Measurements from ENCODE around the gene VRK3. TPM values are rescaled to one million over a fixed set of nuclear protein-coding genes. Genes with fewer than 3 reads are reported as not detected.

VRK3 gene
- total RNA-seq (2012; rRNA removed) = 20.6 and 28.7 TPM in 2 replicates
- 27.9 and 35.8 TPM in 2 replicates for polyA plus RNA-seq (2012; rRNA removed)
- polyA plus RNA-seq (2012; cell fraction: cytosol; rRNA removed) = 25.1 and 26.2 TPM in 2 replicates
- 35.4 and 41.3 TPM in 2 replicates for polyA plus RNA-seq (2012; cell fraction: nucleus; rRNA removed; ENCODE audit: low replicate concordance)
- Bru-seq, nascent RNA = percentile 71 among the genes with signal in this experiment
- BruChase-seq, experiment 1, labeled RNA remaining after a 6-hour chase = percentile 74 among the genes with signal in this experiment
- BruChase-seq, experiment 2, labeled RNA remaining after a 2-hour chase = percentile 65 among the genes with signal in this experiment
- long read RNA-seq, transcript VRK3-201 (15 exons, 1,938 nt) = minor isoform, 5 of 35 reads
- long read RNA-seq, transcript VRK3-217 (15 exons, 2,126 nt) = major isoform, 12 of 35 reads
- long read RNA-seq, partial matches to known transcripts = 6 of 35 reads
- long read RNA-seq, other reads (novel, unspliced or antisense) = 11 of 35 reads

- POLR2A ChIA-PET (ENCODE audit: unreplicated experiment) = no interaction called here
- Histone ChIP-seq H3K14ac (replicated peaks; ENCODE audit: low read depth, low read length) (peak within 1 kb of the TSS; percentile 95), H3K4me3 (ENCODE audit: insufficient read depth, low read depth, low read length) (peak within 1 kb of the TSS; percentile 87), H3K23ac (ENCODE audit: low read depth, low read length) (peak within 1 kb of the TSS; percentile 65), H2AK5ac (ENCODE audit: low read depth, low read length) (peak within 1 kb of the TSS; percentile 68), H3K4me1 (ENCODE audit: control insufficient read depth, insufficient read depth, low read length) (no peaks in the 10 kb centered on the region), H3K56ac (ENCODE audit: extremely low read depth, insufficient read depth, low read length) (peak within 1 kb of the TSS; percentile 65), H2AK9ac (replicated peaks; ENCODE audit: low read depth, low read length, poor library complexity) (peak within 1 kb of the TSS; percentile 95), H3K36me3 (ENCODE audit: control insufficient read depth, insufficient read depth, low read length) (peaks cover 3% of the 10 kb centered on the region), H4K91ac (ENCODE audit: insufficient read depth, low read depth, low read length) (peak within 1 kb of the TSS; percentile 86), H3K18ac (ENCODE audit: low read depth, low read length) (peak within 1 kb of the TSS; percentile 11), H3K27me3 (ENCODE audit: control insufficient read depth, insufficient read depth, low read length) (no peaks in the 10 kb centered on the region), H2BK5ac (ENCODE audit: low read depth, low read length, poor library complexity, severe bottlenecking) (peak within 1 kb of the TSS; percentile 83), H3K4me2 (ENCODE audit: low read depth, low read length) (peak within 1 kb of the TSS; percentile 88), H2AFZ (replicated peaks; ENCODE audit: low read length, poor library complexity) (peak within 1 kb of the TSS; percentile 96), H3K4ac (ENCODE audit: low read depth, low read length) (peak within 1 kb of the TSS; percentile 86), H3K9me1 (ENCODE audit: insufficient read depth, low read length) (no peaks in the 10 kb centered on the region; the same call in 1 of the 2 replicates), H4K8ac (ENCODE audit: low read depth in 2 of 2, low read length in 2 of 2) (peak within 1 kb of the TSS; percentile 56 to 87), H3K79me1 (ENCODE audit: low read depth in 1 of 2, low read length in 2 of 2) (peaks cover 34 to 73% of the 10 kb centered on the region in 2 experiments), H2BK120ac (ENCODE audit: low read depth, low read length) (peak within 1 kb of the TSS; percentile 35; the same call in 1 of the 2 replicates), H2BK20ac (ENCODE audit: low read depth, low read length) (no peak within 1 kb of the TSS; the same call in 1 of the 2 replicates), H2BK15ac (ENCODE audit: low read depth, low read length) (no peak within 1 kb of the TSS; the same call in 2 of the 3 replicates), H4K20me1 (ENCODE audit: insufficient read depth, low read length) (peaks cover 15% of the 10 kb centered on the region; the same call in 1 of the 2 replicates), H4K5ac (ENCODE audit: low read depth, low read length) (peak within 1 kb of the TSS; percentile 78), H3K9ac (ENCODE audit: low read depth, low read length) (peak within 1 kb of the TSS; percentile 82), H3K9me3 (ENCODE audit: control insufficient read depth, insufficient read depth, low read length) (no peaks in the 10 kb centered on the region), H3K27ac (ENCODE audit: insufficient read depth, low read length) (peak within 1 kb of the TSS; percentile 83)
- dilution Hi-C loops (cut with HindIII; ENCODE audit: low sequenced_read_pairs, unreplicated experiment) (no loop called here), intact Hi-C loops (cut with micrococcal nuclease) (loop anchor here (1.0 to 5.0 kb wide), 2 partner anchors 38 to 148 kb away; partner anchors contain the start of genes AKT1S1 and TBC1D17), in situ Hi-C loops (cut with MboI; ENCODE audit: low sequenced_read_pairs) (no loop called here)
- TSS peak; percentile 71 for BruUV-seq (replicated peaks)
- ATAC-seq (ENCODE audit: low read depth) (peak; percentile 94), DNase-seq (peak; percentile 100)
- WGBS, 2 experiments (ENCODE audit: extremely low coverage in 2 of 2, insufficient read length in 1 of 2) = 0% methylated on average over 33 of the region's 59 CpGs; no CpG with 5 or more reads in 1 of the 2 experiments
- TF ChIP-seq MAZ (IDR thresholded peaks at IDR 0.05; ENCODE audit: borderline replicate concordance, low read depth, low read length) (peak; percentile 89), RFX5 (IDR thresholded peaks at IDR 0.05; ENCODE audit: low read depth, low read length) (no peak), CTCF (conservative IDR thresholded peaks at IDR 0.05; ENCODE audit: low read depth, low read length) (peak; percentile 11; the same call in 1 of the 2 replicates), USF2 (IDR thresholded peaks at IDR 0.05; ENCODE audit: low read depth, low read length) (peak; percentile 71), POLR2A (IDR thresholded peaks at IDR 0.05; ENCODE audit: low read depth, low read length) (peak; percentile 83), CHD1 (IDR thresholded peaks at IDR 0.05; ENCODE audit: low read depth, low read length) (no peak), ELK1 (IDR thresholded peaks at IDR 0.05; ENCODE audit: borderline replicate concordance, low read depth, low read length) (no peak), RAD21 (IDR thresholded peaks at IDR 0.05; ENCODE audit: low read length) (no peak)
- CTCF ChIA-PET = no interaction called here
These were observed at the start of gene VRK3 for GRCh38 chr19:50025022-50025793. Gene VRK3 (minus strand): TSS chr19:50025372. CDS start chr19:50016162, 9,210 bp downstream.

All from IMR-90 (cell line).